ENCODE results near the gene POMGNT1. TPM values are rescaled to one million over a fixed set of nuclear protein-coding genes. Genes with fewer than 3 reads are reported as not detected.

Gene POMGNT1
- total RNA-seq, 2 donors from 2014 or later = 31.9 to 36.3 TPM

DNA sequence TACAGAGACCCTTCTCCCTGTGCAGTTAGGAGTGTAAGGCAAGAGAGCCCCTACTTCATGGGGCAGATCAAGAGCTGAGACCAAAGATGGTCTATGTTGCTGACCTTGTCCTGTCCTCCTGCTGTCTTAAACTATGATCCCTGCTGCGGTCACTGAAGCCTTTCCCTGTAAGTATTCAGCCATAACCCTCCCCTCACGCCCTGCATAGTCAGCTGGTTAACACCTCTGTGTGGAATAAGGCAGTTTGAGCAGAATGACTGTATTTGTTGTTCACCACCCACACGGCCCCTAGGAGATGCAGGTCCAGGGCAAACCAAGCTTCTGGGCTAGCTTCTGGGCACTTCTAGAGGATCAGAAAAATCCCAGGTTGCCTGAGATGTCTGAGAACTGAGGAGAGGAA is 23.0 kb downstream of the POMGNT1 start:
- intact Hi-C loops (cut with DNase I) = loop anchor here (5.0 kb wide), 1 partner anchor 138 kb away; no protein-coding TSS in a partner anchor
- Histone ChIP-seq H3K4me3 (no peak overlapping the region), H3K27me3 (no peaks in the 10 kb centered on the region), H3K9me3 (no peaks in the 10 kb centered on the region), H3K36me3 (replicated peaks in 1 of 2; ENCODE audit: insufficient read depth in 1 of 2, low read depth in 2 of 2) (no peaks in the 10 kb centered on the region), H3K27ac (no peak overlapping the region), H3K4me1 (peaks cover 20% of the 10 kb centered on the region)
- no peak for DNase-seq
- no peak for TF ChIP-seq POLR2A (IDR thresholded peaks at IDR 0.05)
- TF ChIP-seq, protein P1, sequence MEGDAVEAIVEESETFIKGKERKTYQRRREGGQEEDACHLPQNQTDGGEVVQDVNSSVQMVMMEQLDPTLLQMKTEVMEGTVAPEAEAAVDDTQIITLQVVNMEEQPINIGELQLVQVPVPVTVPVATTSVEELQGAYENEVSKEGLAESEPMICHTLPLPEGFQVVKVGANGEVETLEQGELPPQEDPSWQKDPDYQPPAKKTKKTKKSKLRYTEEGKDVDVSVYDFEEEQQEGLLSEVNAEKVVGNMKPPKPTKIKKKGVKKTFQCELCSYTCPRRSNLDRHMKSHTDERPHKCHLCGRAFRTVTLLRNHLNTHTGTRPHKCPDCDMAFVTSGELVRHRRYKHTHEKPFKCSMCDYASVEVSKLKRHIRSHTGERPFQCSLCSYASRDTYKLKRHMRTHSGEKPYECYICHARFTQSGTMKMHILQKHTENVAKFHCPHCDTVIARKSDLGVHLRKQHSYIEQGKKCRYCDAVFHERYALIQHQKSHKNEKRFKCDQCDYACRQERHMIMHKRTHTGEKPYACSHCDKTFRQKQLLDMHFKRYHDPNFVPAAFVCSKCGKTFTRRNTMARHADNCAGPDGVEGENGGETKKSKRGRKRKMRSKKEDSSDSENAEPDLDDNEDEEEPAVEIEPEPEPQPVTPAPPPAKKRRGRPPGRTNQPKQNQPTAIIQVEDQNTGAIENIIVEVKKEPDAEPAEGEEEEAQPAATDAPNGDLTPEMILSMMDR (IDR thresholded peaks at IDR 0.05) = no peak
- 42 to 67% methylated on average over 3 of the region's 3 CpGs for WGBS, 2 donors
- no peak for ATAC-seq

DNA sequence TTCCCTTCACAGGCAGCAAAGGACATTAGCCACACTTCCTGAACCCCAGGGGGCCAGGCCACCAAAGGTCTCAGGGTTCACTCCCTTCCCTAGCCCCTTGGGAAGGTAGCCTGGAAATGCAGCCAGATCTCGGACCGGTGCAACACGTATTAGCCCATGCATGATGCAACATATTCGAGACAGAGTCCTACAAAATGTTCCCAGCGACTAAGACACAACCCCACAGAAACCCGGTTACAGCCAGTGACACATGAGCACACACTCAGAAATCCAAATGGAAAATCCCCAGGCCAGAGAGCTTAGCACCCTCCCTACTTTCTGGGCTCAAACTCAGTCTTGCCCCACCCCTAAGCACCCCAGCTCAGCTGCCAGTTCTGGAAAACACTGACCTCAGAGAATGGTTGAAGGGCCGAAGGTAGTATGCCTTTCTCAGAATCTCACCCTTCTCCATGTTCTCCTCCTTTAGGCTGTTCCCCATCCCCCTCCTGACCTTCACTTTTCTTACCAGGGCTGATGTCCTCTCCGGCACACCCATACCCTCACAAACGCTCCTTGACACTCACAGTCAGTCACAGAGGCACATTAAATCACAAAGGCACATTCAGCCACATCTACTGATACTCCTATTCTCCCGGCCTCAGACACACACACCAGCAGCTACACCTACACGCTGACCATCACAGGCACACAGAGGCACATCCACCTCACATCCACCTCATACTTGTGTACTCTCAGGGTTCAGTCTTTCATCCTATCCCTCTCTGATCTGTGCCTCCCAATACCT is 23.6 kb downstream of the POMGNT1 start, which contains the start of gene TSPAN1:
TSPAN1 (plus strand) TSS at position 640 of the 784 bp plus-strand sequence. CDS start 6,021 bp downstream, outside the sequence.
- Histone ChIP-seq H3K27me3 (no peaks in the 10 kb centered on the region), H3K4me3 (no peak within 1 kb of the TSS), H3K4me1 (peaks cover 20% of the 10 kb centered on the region), H3K36me3 (replicated peaks in 1 of 2; ENCODE audit: insufficient read depth in 1 of 2, low read depth in 2 of 2) (no peaks in the 10 kb centered on the region), H3K9me3 (no peaks in the 10 kb centered on the region), H3K27ac (peak within 1 kb of the TSS in 1 of 4 donors; percentile 43)
- ATAC-seq (peak; percentile 34), DNase-seq (no peak)
- TF ChIP-seq POLR2A (IDR thresholded peaks at IDR 0.05) = no peak
- intact Hi-C loops (cut with DNase I) = loop anchor here (5.0 kb wide), 1 partner anchor 137 kb away; no protein-coding TSS in a partner anchor
- WGBS, 2 donors = 42 to 58% methylated on average over 10 to 11 of the region's 11 CpGs

DNA sequence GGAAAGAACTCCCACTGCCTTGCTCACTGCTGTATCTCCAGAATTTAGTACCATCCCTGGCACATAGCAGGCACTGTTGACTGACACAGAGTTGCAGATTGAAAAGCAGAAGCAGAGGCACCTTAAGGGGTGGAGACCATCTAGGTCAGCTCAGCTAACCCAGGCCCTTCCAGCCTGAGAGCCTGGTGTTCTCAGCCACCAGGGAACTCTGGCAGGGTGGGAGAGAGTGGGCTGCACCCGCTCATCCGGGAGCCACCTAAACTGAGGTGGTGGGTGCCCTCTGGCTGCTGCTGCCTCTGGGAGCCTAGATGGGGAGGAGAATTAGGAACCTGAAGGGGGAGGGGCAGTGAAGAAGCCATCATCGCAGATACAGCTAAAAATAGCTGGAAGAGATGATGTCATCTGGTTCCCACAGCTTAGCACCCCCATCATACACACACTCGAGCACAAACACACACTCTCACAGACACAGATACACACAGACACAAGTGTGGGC is 24.8 kb downstream of the POMGNT1 start:
- H3K36me3 ChIP-seq (replicated peaks in 1 of 2; ENCODE audit: insufficient read depth in 1 of 2, low read depth in 2 of 2) = no peaks in the 10 kb centered on the region
- TF ChIP-seq, protein P1 (IDR thresholded peaks at IDR 0.05) = no peak
- no peak for TF ChIP-seq POLR2A (IDR thresholded peaks at IDR 0.05)
- ATAC-seq (no peak), DNase-seq (no peak)
- no peak overlapping the region for H3K27ac ChIP-seq
- 33 to 48% methylated on average over 4 of the region's 4 CpGs for WGBS, 2 donors
- H3K27me3 ChIP-seq = no peaks in the 10 kb centered on the region
- H3K9me3 ChIP-seq = no peaks in the 10 kb centered on the region
- H3K4me1 ChIP-seq = peaks cover 20% of the 10 kb centered on the region
- intact Hi-C loops (cut with DNase I) = no loop called here
- no peak overlapping the region for H3K4me3 ChIP-seq

DNA sequence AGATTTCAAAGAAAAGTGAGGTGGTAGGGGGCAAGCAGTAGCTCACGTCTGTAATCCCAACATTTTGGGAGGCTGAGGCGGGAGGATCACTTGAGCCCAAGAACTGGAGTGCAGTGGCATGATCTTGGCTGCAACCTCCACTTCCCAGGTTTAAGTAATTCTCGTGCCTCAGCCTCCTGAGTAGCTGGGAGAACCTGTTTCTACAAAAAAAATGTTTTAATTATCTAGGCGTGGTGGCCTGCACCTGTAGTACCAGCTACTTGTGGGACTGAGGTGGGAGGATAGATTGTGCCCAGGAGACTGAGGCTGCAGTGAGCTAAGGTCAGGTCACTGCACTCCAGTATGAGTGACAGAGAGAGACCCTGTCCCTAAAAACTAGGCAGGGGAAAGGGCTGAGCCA is 25.9 kb downstream of the POMGNT1 start:
- intact Hi-C loops (cut with DNase I) = no loop called here
- H3K4me3 ChIP-seq = no peak overlapping the region
- TF ChIP-seq, protein P1 (IDR thresholded peaks at IDR 0.05) = no peak
- TF ChIP-seq POLR2A (IDR thresholded peaks at IDR 0.05) = no peak
- peaks cover 21% of the 10 kb centered on the region for H3K4me1 ChIP-seq
- no peaks in the 10 kb centered on the region for H3K36me3 ChIP-seq (replicated peaks in 1 of 2; ENCODE audit: insufficient read depth in 1 of 2, low read depth in 2 of 2)
- no peak for DNase-seq
- H3K27ac ChIP-seq = peak overlapping the region in 1 of 4 donors; percentile 51
- 75 to 78% methylated on average over 4 of the region's 4 CpGs for WGBS, 2 donors
- H3K27me3 ChIP-seq = no peaks in the 10 kb centered on the region
- H3K9me3 ChIP-seq = no peaks in the 10 kb centered on the region
- ATAC-seq = no peak

DNA sequence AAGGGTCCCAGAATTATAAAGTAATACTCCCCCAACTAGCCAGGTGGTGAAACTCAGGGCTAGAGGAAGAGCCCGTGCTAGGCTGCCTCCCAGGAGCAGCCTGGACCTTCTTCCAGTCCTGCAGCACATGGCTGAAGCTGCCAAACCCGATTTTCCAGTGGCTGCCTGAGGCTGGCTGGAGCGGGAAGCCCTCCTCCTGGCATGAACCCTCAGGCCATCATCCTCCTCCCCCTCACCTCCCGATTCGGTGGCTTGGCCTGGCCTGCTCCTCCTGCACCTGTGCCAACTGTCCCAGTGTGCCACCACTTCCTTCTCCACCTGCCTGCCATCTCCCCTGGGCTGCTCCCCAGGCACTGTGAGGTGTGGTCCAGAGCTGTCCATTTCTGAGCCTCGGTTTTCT is 26.4 kb downstream of the POMGNT1 start:
- H3K4me1 ChIP-seq = peaks cover 25% of the 10 kb centered on the region
- peaks cover 0 to 4% of the 10 kb centered on the region in 2 donors for H3K27me3 ChIP-seq
- TF ChIP-seq POLR2A (IDR thresholded peaks at IDR 0.05) = no peak
- TF ChIP-seq, protein P1 (IDR thresholded peaks at IDR 0.05) = no peak
- H3K36me3 ChIP-seq (replicated peaks in 1 of 2; ENCODE audit: insufficient read depth in 1 of 2, low read depth in 2 of 2) = no peaks in the 10 kb centered on the region
- WGBS, 2 donors = 15% methylated on average over 6 of the region's 6 CpGs; no CpG with 5 or more reads in 1 of the 2 donors
- ATAC-seq (peak; percentile 55), DNase-seq (peak; percentile 47 to 79 (median 67))
- intact Hi-C loops (cut with DNase I) = no loop called here
- no peaks in the 10 kb centered on the region for H3K9me3 ChIP-seq
- H3K27ac ChIP-seq = peak overlapping the region in 2 of 4 donors; percentile 49 to 51
- H3K4me3 ChIP-seq = no peak overlapping the region
